Activated CD4-positive, alpha-beta T cell treated with anti-CD3 and anti-CD28 coated beads, Interleukin-2, amount 10 ng/mL, durations not matched to agents 7 days and 5 days (primary cell): ENCODE measurements around the gene GAS2L1. TPM values are rescaled to one million over a fixed set of nuclear protein-coding genes. Genes with fewer than 3 reads are reported as not detected.

ENCODE experiments used
- CTCF ChIA-PET: fragments of 350-600 bp; sonication (Branson Sonifier 250); formaldehyde crosslinking; loops from one replicate; lab custom pipeline; 2021; ENCODE audit warnings: antibody characterized with exemption; lab: Charles Lee
- POLR2A ChIA-PET: fragments of 350-600 bp; sonication (Branson Sonifier 250); formaldehyde crosslinking; loops from one replicate; lab custom pipeline; 2021; ENCODE audit warnings: antibody characterized with exemption; lab: Charles Lee
- DNase-seq: peaks from one replicate; pipeline ENCODE4 v3.0.0-alpha.2; 2020
- H3K27ac Mint-ChIP-seq: one replicate; pipeline ENCODE4 v1.8.0; 2021; ENCODE audit warnings: mild to moderate bottlenecking, moderate library complexity, mixed read lengths
- H3K27me3 Mint-ChIP-seq: one replicate; pipeline ENCODE4 v1.8.0; 2021; ENCODE audit warnings: mixed read lengths
- H3K36me3 Mint-ChIP-seq: one replicate; pipeline ENCODE4 v1.8.0; 2021; ENCODE audit warnings: low read depth, mixed read lengths
- H3K4me1 Mint-ChIP-seq: one replicate; pipeline ENCODE4 v1.8.0; 2021; ENCODE audit warnings: mixed read lengths
- H3K4me3 Mint-ChIP-seq: one replicate; pipeline ENCODE4 v1.8.0; 2021; ENCODE audit warnings: mild to moderate bottlenecking, moderate library complexity, mixed read lengths
- H3K9me3 Mint-ChIP-seq: one replicate; pipeline ENCODE4 v1.8.0; 2021; ENCODE audit warnings: mixed read lengths
- total RNA-seq, 2 experiments: library from RNA; stranded (reverse); gene quantifications; one replicate each; pipeline ENCODE4 v1.2.3, GENCODE V29; 2021

Gene GAS2L1
- 1 to 10 TPM; 4.7 to 5.1 TPM for total RNA-seq

DNA sequence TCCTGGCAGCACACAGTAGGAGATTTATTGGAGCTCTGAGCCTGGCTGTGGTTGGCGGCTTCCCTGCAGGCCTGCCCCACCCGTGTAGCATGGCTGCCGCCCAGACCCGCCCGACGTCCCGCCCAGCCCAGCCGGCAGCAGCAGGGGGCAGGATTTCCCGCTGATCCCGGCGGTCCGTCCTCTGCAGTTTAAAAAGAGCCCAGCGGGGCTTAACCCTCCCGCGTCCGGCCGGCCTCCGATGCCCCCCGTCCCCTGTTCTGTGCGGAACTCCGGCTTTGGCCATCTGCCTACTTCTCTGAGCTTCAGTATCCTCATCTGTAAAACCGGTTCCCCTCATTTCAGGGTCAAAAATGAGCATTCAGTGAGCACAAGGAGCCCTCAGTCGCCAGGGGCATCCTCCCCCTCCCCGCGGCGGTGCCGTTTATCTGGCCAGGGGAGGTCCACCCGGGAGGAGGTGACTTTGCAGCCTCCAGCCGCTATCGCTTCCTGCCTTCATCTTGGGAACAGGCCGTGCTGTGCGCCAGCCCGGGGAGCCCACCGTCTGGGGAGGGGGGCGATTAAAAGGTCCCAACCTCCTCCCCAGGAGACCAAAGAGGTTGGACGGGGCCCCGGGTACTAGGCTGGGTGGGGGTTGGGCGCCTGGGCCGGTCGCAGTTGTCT lies at the start of gene GAS2L1:
Gene GAS2L1 (plus strand): TSS at position 476 of the 660 bp plus-strand sequence. CDS start 1,456 bp downstream, outside the sequence.
- ChIA-PET CTCF (no interaction called here), POLR2A (no interaction called here)
- H3K27ac Mint-ChIP-seq = peak within 1 kb of the TSS; percentile 57

GRCh38 chr22:29257751-29258181 lies 48.7 kb upstream of the GAS2L1 start:
- Mint-ChIP-seq H3K4me1 (peaks cover 9% of the 10 kb centered on the region), H3K27me3 (no peaks in the 10 kb centered on the region), H3K36me3 (no peaks in the 10 kb centered on the region), H3K27ac (no peak overlapping the region), H3K4me3 (no peak overlapping the region), H3K9me3 (no peaks in the 10 kb centered on the region)
- ChIA-PET POLR2A (no interaction called here), CTCF (no interaction called here)
- DNase-seq = no peak

More for the DNA sequence above, at the start of gene GAS2L1:
- H3K27me3 Mint-ChIP-seq = peaks cover 21% of the 10 kb centered on the region
- DNase-seq = peak; percentile 45
- peaks cover 1% of the 10 kb centered on the region for H3K36me3 Mint-ChIP-seq
- H3K4me1 Mint-ChIP-seq = peaks cover 37% of the 10 kb centered on the region
- no peaks in the 10 kb centered on the region for H3K9me3 Mint-ChIP-seq
- H3K4me3 Mint-ChIP-seq = peak within 1 kb of the TSS; percentile 73

DNA sequence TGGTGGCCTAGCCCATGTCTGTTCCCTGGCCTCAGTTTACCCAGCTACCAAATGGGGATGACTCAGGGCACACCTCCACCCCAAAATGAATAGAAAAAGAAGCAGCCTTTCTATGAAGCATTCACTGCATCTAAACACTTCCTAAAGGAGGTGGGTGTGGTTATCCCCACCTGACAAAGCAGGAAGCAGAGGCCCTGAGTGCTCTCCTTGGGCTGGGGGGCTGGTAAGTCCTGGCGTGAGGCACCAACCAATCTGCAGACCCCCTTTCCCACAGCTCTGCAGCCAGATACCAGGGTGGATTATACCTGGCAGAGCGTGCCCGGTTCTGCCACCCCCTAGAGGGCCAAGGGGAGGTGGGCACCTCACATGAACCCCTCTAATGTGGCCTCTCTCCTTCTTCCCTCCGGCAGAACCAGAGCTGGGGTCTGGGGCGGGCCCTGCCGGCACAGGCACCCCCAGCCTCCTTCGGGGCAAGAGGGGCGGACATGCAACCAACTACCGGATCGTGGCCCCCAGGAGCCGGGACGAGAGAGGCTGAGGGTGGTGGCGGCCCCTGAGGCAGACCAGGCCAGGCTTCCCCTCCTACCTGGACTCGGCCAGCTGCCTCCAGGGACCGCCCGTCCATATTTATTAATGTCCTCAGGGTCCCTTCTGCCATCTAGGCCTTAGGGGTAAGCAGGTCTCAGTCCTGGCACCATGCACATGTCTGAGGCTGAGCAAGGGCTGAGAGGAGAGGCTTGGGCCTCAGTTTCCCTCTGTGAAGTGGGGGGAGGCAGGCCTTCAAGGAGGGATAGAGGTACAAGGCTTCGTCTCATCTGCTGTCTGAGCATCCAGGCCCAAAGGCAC lies 47.8 kb upstream of the GAS2L1 start:
- Mint-ChIP-seq H3K36me3 (no peaks in the 10 kb centered on the region), H3K27me3 (no peaks in the 10 kb centered on the region), H3K4me3 (no peak overlapping the region), H3K4me1 (peaks cover 9% of the 10 kb centered on the region), H3K27ac (no peak overlapping the region), H3K9me3 (no peaks in the 10 kb centered on the region)
- no peak for DNase-seq
- ChIA-PET POLR2A (no interaction called here), CTCF (interaction anchor here (0.6 to 1.4 kb wide), 2 partner anchors 13 to 49 kb away, joined by 3 to 5 read pairs; no protein-coding TSS in a partner anchor)

DNA sequence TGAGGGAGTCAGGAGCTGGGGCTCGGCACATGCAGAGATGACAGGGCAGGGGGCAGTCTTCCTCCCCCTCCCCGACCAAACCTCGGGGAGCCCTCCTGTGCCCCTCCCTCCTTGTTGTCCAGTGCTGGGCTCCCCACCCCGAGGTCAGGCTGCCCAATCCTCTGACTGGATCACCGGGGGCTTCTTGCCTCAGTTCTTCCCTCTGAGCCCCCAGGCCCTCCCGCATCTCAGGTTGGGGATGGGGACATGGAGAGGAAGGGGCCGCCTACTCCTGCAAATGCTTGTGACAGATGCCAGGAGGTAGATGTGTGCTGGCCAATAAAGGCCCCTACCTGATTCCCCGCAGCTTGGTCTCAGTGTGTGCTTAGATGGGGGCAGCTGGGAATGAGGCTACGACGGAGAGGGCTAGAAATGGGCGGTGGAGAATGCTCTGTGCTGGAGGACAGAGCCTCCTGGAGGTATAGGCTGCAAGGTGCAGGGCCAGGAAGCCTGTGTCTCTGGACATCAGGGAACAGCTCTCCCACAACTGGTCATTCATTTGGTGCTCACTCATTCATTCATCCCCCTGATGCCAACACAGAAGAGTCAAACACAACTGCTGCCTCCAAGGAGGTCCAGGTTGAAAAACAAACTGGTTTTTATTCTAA lies 47.1 kb upstream of the GAS2L1 start:
- CTCF ChIA-PET = interaction anchor here (0.6 to 1.4 kb wide), 2 partner anchors 14 to 50 kb away, joined by 3 to 5 read pairs; no protein-coding TSS in a partner anchor
- POLR2A ChIA-PET = no interaction called here

DNA sequence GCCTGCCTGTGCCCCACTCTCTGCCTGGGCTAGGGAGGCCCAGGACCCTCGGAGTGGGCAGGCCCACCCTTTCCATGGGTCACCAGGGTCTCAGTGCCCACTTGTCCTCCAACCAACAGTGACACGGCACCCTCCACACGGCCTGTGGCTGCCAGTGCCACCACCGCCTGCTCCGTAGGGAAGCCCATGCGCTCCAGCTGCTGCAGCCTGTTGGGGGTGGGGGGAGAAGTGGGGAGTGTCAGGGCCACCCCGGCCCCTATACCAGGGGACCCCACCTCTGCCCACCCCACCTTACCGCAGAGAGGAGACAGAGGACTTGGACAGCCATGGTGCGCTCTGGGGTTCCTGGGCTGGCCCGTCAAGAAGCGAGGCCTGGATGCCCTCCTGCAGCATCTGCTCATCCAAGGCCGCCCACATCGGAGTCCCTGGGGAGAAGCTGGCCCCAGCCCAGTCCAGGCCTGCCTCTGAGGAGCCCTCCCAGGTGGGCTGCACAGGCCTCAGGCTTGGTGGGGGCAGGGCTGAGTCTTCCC lies 46.4 kb upstream of the GAS2L1 start:
- no peaks in the 10 kb centered on the region for H3K27me3 Mint-ChIP-seq
- H3K4me3 Mint-ChIP-seq = no peak overlapping the region
- no peaks in the 10 kb centered on the region for H3K36me3 Mint-ChIP-seq
- H3K27ac Mint-ChIP-seq = no peak overlapping the region
- CTCF ChIA-PET = no interaction called here
- DNase-seq = no peak
- POLR2A ChIA-PET = no interaction called here
- H3K4me1 Mint-ChIP-seq = peaks cover 3% of the 10 kb centered on the region
- H3K9me3 Mint-ChIP-seq = no peaks in the 10 kb centered on the region

More for the DNA sequence above, 47.1 kb upstream of the GAS2L1 start:
- DNase-seq = no peak
- Mint-ChIP-seq H3K9me3 (no peaks in the 10 kb centered on the region), H3K27me3 (no peaks in the 10 kb centered on the region), H3K27ac (no peak overlapping the region), H3K4me3 (no peak overlapping the region), H3K4me1 (peaks cover 6% of the 10 kb centered on the region), H3K36me3 (no peaks in the 10 kb centered on the region)

- Mint-ChIP-seq H3K27me3 (no peaks in the 10 kb centered on the region), H3K9me3 (no peaks in the 10 kb centered on the region), H3K4me3 (no peak overlapping the region), H3K4me1 (peaks cover 3% of the 10 kb centered on the region), H3K36me3 (no peaks in the 10 kb centered on the region), H3K27ac (no peak overlapping the region)
- ChIA-PET CTCF (no interaction called here), POLR2A (no interaction called here)
- DNase-seq = no peak
Measured at GRCh38 chr22:29260601-29261315, 45.7 kb upstream of the GAS2L1 start.

GRCh38 chr22:29263791-29264276 lies 42.6 kb upstream of the GAS2L1 start:
- H3K9me3 Mint-ChIP-seq = no peaks in the 10 kb centered on the region
- peaks cover 12% of the 10 kb centered on the region for H3K4me1 Mint-ChIP-seq
- POLR2A ChIA-PET = no interaction called here

GRCh38 chr22:29265305-29265704 lies 41.1 kb upstream of the GAS2L1 start:
- ChIA-PET POLR2A (no interaction called here), CTCF (no interaction called here)
- no peaks in the 10 kb centered on the region for H3K27me3 Mint-ChIP-seq
- H3K4me3 Mint-ChIP-seq = no peak overlapping the region
- H3K9me3 Mint-ChIP-seq = no peaks in the 10 kb centered on the region
- H3K36me3 Mint-ChIP-seq = peaks cover 26% of the 10 kb centered on the region
- no peak for DNase-seq
- H3K4me1 Mint-ChIP-seq = peaks cover 16% of the 10 kb centered on the region
- H3K27ac Mint-ChIP-seq = no peak overlapping the region

More at GRCh38 chr22:29263791-29264276, 42.6 kb upstream of the GAS2L1 start:
- no peak for DNase-seq
- CTCF ChIA-PET = no interaction called here
- Mint-ChIP-seq H3K36me3 (peaks cover 12% of the 10 kb centered on the region), H3K27me3 (no peaks in the 10 kb centered on the region), H3K4me3 (no peak overlapping the region), H3K27ac (no peak overlapping the region)

GRCh38 chr22:29265929-29266328 lies 40.5 kb upstream of the GAS2L1 start:
- Mint-ChIP-seq H3K9me3 (no peaks in the 10 kb centered on the region), H3K27me3 (no peaks in the 10 kb centered on the region), H3K27ac (no peak overlapping the region), H3K4me3 (no peak overlapping the region), H3K4me1 (peaks cover 22% of the 10 kb centered on the region), H3K36me3 (peaks cover 32% of the 10 kb centered on the region)
- CTCF ChIA-PET = interaction anchor here (0.8 kb wide), 1 partner anchor 14 kb away, joined by 4 read pairs; no protein-coding TSS in a partner anchor
- no peak for DNase-seq
- POLR2A ChIA-PET = no interaction called here

DNA sequence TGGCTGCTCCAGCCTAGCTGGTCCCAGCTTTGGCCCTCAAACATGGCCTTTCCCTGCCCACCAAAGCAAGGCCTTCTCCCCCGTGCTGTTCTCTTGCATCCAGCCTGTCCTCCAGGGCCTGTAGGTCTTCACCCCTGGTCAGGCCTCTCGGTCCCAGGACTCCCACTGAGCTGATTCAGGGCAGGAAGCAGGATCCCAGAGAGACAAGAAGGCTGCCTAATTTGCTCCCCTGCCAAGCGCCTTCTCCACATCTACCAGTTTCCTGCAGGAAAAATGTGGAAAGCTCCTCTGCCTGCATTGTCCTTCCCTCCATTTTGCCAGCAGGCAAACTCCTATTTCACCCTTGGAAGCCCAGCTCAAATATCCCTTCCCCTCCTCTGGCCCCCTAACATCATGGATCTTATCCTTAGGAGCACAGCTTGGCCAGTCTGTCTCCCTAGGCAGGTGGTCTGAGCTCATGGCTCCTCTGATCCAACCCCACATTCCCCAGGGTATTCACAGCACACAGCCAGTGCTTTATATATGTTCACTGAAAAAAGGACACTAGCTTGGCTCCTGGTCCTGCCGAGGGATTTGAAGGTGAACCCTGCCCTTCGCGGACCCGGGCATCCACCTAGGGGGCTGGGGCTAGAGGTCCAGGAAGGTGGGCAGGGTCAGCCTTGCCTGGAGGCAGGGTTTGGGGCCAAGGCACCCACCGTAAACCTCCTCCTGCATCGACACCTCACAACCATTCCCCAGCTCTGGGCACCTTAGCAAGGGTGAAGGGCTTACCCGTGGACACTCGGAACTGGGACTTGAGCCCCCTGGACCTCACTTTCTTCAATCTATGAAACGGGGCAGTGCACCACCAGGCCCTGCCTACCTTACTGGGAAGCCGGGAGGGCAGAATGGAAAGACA lies 39.6 kb upstream of the GAS2L1 start:
- Mint-ChIP-seq H3K27me3 (no peaks in the 10 kb centered on the region), H3K4me3 (peak overlapping the region; percentile 82), H3K36me3 (peaks cover 38% of the 10 kb centered on the region), H3K4me1 (peaks cover 28% of the 10 kb centered on the region), H3K27ac (peak overlapping the region; percentile 100), H3K9me3 (no peaks in the 10 kb centered on the region)
- ChIA-PET CTCF (interaction anchor here (0.6 to 0.8 kb wide), 3 partner anchors 13 to 46 kb away, joined by 3 to 4 read pairs (median 3); no protein-coding TSS in a partner anchor), POLR2A (interaction anchor here (0.6 kb wide), 1 partner anchor 125 kb away, joined by 11 read pairs; no protein-coding TSS in a partner anchor)
- DNase-seq = no peak

DNA sequence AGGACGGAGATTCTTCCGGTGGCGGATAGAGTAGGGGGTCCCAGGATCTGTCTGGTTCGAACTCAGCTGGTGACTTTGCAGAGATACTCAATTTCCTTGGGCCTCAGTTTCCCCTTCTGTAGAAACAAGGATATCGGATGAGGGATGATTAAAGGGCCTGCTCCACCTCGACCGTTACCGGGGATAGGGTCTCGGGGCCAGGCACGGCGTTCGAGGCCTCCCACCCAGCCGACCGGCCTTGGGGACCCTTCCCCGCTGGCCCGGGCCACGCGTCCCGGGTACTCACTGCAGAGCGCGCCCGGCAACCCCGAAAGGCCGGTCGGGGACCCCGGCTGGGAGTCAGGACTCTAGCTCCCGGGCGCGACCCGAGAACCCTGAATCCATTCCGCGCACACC lies 39.0 kb upstream of the GAS2L1 start:
- CTCF ChIA-PET = interaction anchor here (0.6 to 0.8 kb wide), 2 partner anchors 17 to 1623 kb away, joined by 3 to 4 read pairs; no protein-coding TSS in a partner anchor
- peak overlapping the region; percentile 100 for H3K27ac Mint-ChIP-seq
- peaks cover 34% of the 10 kb centered on the region for H3K4me1 Mint-ChIP-seq
- peak overlapping the region; percentile 82 for H3K4me3 Mint-ChIP-seq
- H3K36me3 Mint-ChIP-seq = peaks cover 44% of the 10 kb centered on the region
- POLR2A ChIA-PET = no interaction called here
- no peak for DNase-seq
- no peaks in the 10 kb centered on the region for H3K27me3 Mint-ChIP-seq
- H3K9me3 Mint-ChIP-seq = no peaks in the 10 kb centered on the region
